K562 (cell line): Measurements from ENCODE around the gene MED20. TPM values are rescaled to one million over a fixed set of nuclear protein-coding genes. Genes with fewer than 3 reads are reported as not detected.

Experiments used
- KAT7 ChIP-seq: sonication (generic); formaldehyde crosslinking; IDR thresholded peaks from 2 replicates; pipeline ENCODE4 v1.8.0; 2022; ENCODE audit warnings: missing genetic modification reagents, mild to moderate bottlenecking, borderline replicate concordance
- L3MBTL2 ChIP-seq: fragments of 450-650 bp; IDR thresholded peaks from 2 replicates; pipeline ENCODE4 v1.6.1; 2016; ENCODE audit warnings: mild to moderate bottlenecking, moderate library complexity
- NCOR1 ChIP-seq: fragments of 450-650 bp; IDR thresholded peaks from 2 replicates; pipeline ENCODE4 v1.6.1; 2016; ENCODE audit warnings: mild to moderate bottlenecking, moderate library complexity
- SMC3 ChIP-seq: conservative IDR thresholded peaks from 2 replicates; pipeline ENCODE4 v1.6.1; 2011; ENCODE audit warnings: low read depth, low read length, improper control_type of control experiment; ENCODE audit not compliant: insufficient read depth
- SP2 ChIP-seq: IDR thresholded peaks from 2 replicates; pipeline ENCODE4 v1.6.1; 2011; ENCODE audit warnings: mild to moderate bottlenecking, low read depth, low read length, moderate library complexity; ENCODE audit not compliant: poor library complexity, severe bottlenecking; ENCODE audit errors: extremely low read depth
- TRIM28 ChIP-seq: fragments of 450-650 bp; IDR thresholded peaks from 2 replicates; pipeline ENCODE4 v1.6.1; 2017
- WHSC1 ChIP-seq: IDR thresholded peaks from one replicate; pipeline ENCODE4 v1.6.1; 2012; ENCODE audit warnings: low read length, control low read depth, inconsistent platforms
- ZBTB8A ChIP-seq: fragments of 450-650 bp; IDR thresholded peaks from 2 replicates; pipeline ENCODE4 v1.6.1; 2018; ENCODE audit warnings: mild to moderate bottlenecking, moderate library complexity; ENCODE audit not compliant: partially characterized antibody
- ZNF668 ChIP-seq: fragments of 250-450 bp; sonication (Bioruptor Pico); IDR thresholded peaks from 2 replicates; pipeline ENCODE4 v1.8.0; 2022; ENCODE audit warnings: mild to moderate bottlenecking, inconsistent platforms
- polyA plus RNA-seq, 8 experiments: library from polyadenylated mRNA; depleted of rRNA in 4 of 8; stranded (reverse) in 5 of 8; unstranded in 3 of 8; fragments of >200 nt; fragmentation: Nextera tagmentation in 2 of 8; fragmentation: Illumina TruSeq in 1 of 8; extraction: Ambion mirVana in 2 of 8; extraction: Trizol in 1 of 8; gene quantifications; 2 replicates each; pipeline versions ENCODE4 v1.2.1 to v1.2.3, GENCODE V29; 2011 to 2014; ENCODE audit warnings: inconsistent platforms in 1 of 8, missing spikeins in 1 of 8
- total RNA-seq, 7 experiments: library from RNA; depleted of rRNA in 6 of 7; stranded (reverse); fragments of >200 nt in 6 of 7; fragmentation: Illumina TruSeq in 2 of 7; extraction: Trizol in 2 of 7; gene quantifications; 2 replicates each; pipeline versions ENCODE4 v1.2.1 to v1.2.3, GENCODE V29; 2011 to 2021; ENCODE audit warnings: low replicate concordance in 1 of 7
- TF ChIP-seq, protein P1 (sequence below): fragments of 450-650 bp; conservative IDR thresholded peaks from 2 replicates; pipeline ENCODE4 v1.6.1; 2016; ENCODE audit warnings: missing genetic modification characterization, low read depth, mild to moderate bottlenecking, missing compliant biosample characterization, moderate library complexity
- TF ChIP-seq, protein P2 (sequence below): fragments of 250-450 bp; sonication (Bioruptor Pico); IDR thresholded peaks from 2 replicates; pipeline ENCODE4 v1.4.0; 2020; ENCODE audit warnings: mild to moderate bottlenecking, moderate library complexity, borderline replicate concordance
- TF ChIP-seq, protein P3 (sequence below): sonication (generic); formaldehyde crosslinking; IDR thresholded peaks from 2 replicates; pipeline ENCODE4 v1.8.0; 2022; ENCODE audit warnings: mild to moderate bottlenecking, missing genetic modification reagents
- TF ChIP-seq, protein P4 (sequence below), 2 experiments: fragments of 450-650 bp in 1 of 2; IDR thresholded peaks; 2 replicates each; pipeline ENCODE4 v1.6.1; 2011 to 2017; ENCODE audit warnings: low read depth in 2 of 2, antibody characterized with exemption in 1 of 2, borderline replicate concordance in 1 of 2, low read length in 1 of 2, mild to moderate bottlenecking in 1 of 2, mixed read lengths in 1 of 2; ENCODE audit not compliant: control insufficient read depth in 1 of 2
- TF ChIP-seq, protein P5 (sequence below): fragments of 250-450 bp; sonication (Bioruptor Pico); IDR thresholded peaks from 2 replicates; pipeline ENCODE4 v1.6.1; 2021; ENCODE audit warnings: mild to moderate bottlenecking
- TF ChIP-seq, protein P6 (sequence below): fragments of 450-650 bp; IDR thresholded peaks from 2 replicates; pipeline ENCODE4 v1.6.1; 2016

Gene MED20
- total and polyA plus RNA-seq, 9 of the 15 experiments (the other 6 are each of a cell fraction or from before 2014, with no cell fraction given), result 27.3 to 80.9 (median 46.0) TPM

DNA sequence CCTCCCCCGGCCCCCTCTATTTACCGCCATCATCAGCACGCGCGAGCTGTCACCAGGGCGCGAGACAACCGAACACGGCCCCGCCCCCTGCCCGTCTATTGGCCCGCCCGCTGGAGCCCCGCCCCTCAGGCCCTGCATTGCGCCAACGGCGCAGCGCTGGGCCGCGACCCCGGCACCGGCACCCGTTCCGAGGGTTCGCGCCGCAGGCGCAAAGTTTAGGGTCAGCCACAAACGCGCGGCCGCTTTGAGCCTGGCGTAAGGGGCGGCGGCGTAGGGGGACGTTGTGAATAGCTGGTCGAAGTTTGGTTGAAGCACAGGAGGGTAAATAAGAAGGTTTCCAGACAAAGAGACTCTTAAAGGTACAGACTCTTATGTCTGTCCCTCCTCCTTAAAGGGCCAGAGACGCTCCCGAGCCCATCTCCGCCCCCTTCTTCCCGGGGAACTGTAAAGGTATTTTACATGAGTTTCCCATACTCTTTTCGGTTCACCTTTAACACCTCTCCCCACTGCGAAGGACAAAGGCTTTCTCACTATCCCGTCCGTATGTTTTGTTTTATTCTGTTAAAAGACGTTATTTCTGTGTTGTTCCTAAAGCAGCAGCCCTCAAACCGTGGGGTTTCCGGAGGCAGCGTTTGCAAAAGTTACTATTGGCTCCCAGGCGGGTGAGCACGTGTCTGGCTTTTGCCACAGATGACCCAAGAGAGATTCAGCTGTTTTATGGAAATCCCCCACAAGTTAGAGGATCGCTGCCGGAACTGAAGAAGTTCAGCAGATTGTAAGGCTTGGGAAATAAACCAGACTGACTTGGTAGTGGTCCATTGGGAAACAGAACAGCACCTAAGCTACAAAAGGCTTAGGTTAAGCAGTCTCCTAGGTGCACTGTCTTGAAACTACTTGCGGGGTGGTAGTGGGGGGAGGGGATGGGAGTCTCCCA is 25.4 kb downstream of the MED20 start, which contains the start of gene USP49 (continued):
- peak; percentile 19 for TF ChIP-seq SP2
- no peak for TF ChIP-seq SMC3
- TF ChIP-seq, protein P1, sequence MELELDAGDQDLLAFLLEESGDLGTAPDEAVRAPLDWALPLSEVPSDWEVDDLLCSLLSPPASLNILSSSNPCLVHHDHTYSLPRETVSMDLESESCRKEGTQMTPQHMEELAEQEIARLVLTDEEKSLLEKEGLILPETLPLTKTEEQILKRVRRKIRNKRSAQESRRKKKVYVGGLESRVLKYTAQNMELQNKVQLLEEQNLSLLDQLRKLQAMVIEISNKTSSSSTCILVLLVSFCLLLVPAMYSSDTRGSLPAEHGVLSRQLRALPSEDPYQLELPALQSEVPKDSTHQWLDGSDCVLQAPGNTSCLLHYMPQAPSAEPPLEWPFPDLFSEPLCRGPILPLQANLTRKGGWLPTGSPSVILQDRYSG (tag), result no peak
- TF ChIP-seq, protein P2, sequence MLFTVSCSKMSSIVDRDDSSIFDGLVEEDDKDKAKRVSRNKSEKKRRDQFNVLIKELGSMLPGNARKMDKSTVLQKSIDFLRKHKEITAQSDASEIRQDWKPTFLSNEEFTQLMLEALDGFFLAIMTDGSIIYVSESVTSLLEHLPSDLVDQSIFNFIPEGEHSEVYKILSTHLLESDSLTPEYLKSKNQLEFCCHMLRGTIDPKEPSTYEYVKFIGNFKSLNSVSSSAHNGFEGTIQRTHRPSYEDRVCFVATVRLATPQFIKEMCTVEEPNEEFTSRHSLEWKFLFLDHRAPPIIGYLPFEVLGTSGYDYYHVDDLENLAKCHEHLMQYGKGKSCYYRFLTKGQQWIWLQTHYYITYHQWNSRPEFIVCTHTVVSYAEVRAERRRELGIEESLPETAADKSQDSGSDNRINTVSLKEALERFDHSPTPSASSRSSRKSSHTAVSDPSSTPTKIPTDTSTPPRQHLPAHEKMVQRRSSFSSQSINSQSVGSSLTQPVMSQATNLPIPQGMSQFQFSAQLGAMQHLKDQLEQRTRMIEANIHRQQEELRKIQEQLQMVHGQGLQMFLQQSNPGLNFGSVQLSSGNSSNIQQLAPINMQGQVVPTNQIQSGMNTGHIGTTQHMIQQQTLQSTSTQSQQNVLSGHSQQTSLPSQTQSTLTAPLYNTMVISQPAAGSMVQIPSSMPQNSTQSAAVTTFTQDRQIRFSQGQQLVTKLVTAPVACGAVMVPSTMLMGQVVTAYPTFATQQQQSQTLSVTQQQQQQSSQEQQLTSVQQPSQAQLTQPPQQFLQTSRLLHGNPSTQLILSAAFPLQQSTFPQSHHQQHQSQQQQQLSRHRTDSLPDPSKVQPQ (CRISPR knock-in tag), result no peak
- TF ChIP-seq, protein P3, sequence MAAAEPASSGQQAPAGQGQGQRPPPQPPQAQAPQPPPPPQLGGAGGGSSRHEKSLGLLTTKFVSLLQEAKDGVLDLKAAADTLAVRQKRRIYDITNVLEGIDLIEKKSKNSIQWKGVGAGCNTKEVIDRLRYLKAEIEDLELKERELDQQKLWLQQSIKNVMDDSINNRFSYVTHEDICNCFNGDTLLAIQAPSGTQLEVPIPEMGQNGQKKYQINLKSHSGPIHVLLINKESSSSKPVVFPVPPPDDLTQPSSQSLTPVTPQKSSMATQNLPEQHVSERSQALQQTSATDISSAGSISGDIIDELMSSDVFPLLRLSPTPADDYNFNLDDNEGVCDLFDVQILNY (CRISPR knock-in tag), result no peak
- peak; percentile 93 for TF ChIP-seq L3MBTL2
- no peak for TF ChIP-seq WHSC1
- no peak for TF ChIP-seq ZBTB8A
- TF ChIP-seq NCOR1, result peak; percentile 47; the same call in 1 of the 2 replicates
- no peak for TF ChIP-seq ZNF668 (CRISPR knock-in tag)
- TF ChIP-seq, protein P4, sequence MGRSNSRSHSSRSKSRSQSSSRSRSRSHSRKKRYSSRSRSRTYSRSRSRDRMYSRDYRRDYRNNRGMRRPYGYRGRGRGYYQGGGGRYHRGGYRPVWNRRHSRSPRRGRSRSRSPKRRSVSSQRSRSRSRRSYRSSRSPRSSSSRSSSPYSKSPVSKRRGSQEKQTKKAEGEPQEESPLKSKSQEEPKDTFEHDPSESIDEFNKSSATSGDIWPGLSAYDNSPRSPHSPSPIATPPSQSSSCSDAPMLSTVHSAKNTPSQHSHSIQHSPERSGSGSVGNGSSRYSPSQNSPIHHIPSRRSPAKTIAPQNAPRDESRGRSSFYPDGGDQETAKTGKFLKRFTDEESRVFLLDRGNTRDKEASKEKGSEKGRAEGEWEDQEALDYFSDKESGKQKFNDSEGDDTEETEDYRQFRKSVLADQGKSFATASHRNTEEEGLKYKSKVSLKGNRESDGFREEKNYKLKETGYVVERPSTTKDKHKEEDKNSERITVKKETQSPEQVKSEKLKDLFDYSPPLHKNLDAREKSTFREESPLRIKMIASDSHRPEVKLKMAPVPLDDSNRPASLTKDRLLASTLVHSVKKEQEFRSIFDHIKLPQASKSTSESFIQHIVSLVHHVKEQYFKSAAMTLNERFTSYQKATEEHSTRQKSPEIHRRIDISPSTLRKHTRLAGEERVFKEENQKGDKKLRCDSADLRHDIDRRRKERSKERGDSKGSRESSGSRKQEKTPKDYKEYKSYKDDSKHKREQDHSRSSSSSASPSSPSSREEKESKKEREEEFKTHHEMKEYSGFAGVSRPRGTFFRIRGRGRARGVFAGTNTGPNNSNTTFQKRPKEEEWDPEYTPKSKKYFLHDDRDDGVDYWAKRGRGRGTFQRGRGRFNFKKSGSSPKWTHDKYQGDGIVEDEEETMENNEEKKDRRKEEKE (IDR thresholded peaks at IDR 0.05; ENCODE audit: borderline replicate concordance in 1 of 2, control insufficient read depth in 1 of 2, low read depth in 2 of 2, low read length in 1 of 2), result no peak
- no peak for TF ChIP-seq KAT7 (CRISPR knock-in tag)
- TF ChIP-seq, protein P5, sequence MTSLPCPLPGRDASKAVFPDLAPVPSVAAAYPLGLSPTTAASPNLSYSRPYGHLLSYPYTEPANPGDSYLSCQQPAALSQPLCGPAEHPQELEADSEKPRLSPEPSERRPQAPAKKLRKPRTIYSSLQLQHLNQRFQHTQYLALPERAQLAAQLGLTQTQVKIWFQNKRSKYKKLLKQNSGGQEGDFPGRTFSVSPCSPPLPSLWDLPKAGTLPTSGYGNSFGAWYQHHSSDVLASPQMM (CRISPR knock-in tag), result no peak
- TF ChIP-seq TRIM28, result no peak
- TF ChIP-seq, protein P6, sequence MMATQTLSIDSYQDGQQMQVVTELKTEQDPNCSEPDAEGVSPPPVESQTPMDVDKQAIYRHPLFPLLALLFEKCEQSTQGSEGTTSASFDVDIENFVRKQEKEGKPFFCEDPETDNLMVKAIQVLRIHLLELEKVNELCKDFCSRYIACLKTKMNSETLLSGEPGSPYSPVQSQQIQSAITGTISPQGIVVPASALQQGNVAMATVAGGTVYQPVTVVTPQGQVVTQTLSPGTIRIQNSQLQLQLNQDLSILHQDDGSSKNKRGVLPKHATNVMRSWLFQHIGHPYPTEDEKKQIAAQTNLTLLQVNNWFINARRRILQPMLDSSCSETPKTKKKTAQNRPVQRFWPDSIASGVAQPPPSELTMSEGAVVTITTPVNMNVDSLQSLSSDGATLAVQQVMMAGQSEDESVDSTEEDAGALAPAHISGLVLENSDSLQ, result peak; percentile 74
